HepG2 (cell line): ENCODE measurements around the gene HSF2BP. TPM values are rescaled to one million over a fixed set of nuclear protein-coding genes. Genes with fewer than 3 reads are reported as not detected.

ENCODE experiments used
- BRCA1 ChIP-seq: sonication (generic); formaldehyde crosslinking; IDR thresholded peaks from 2 replicates; pipeline ENCODE4 v1.4.0; 2020; ENCODE audit warnings: missing genetic modification reagents
- CEBPG ChIP-seq: IDR thresholded peaks from 2 replicates; pipeline ENCODE4 v1.6.1; 2016
- FOSL2 ChIP-seq: sonication (generic); formaldehyde crosslinking; IDR thresholded peaks from 2 replicates; pipeline ENCODE4 v1.4.0; 2020; ENCODE audit warnings: missing genetic modification reagents
- HNRNPUL1 ChIP-seq: fragments of 200-400 bp; formaldehyde crosslinking; IDR thresholded peaks from 2 replicates; pipeline ENCODE4 v1.6.1; 2017; ENCODE audit warnings: low read depth, mild to moderate bottlenecking, low read length, moderate library complexity
- HOXA3 ChIP-seq: sonication (generic); formaldehyde crosslinking; IDR thresholded peaks from 2 replicates; pipeline ENCODE4 v1.5.0; 2020; ENCODE audit warnings: missing genetic modification reagents
- JUNB ChIP-seq: sonication (generic); formaldehyde crosslinking; IDR thresholded peaks from 2 replicates; pipeline ENCODE4 v1.8.0; 2022; ENCODE audit warnings: missing genetic modification reagents, mild to moderate bottlenecking, borderline replicate concordance
- KDM1A ChIP-seq: IDR thresholded peaks from 2 replicates; pipeline ENCODE4 v1.6.1; 2016; ENCODE audit warnings: missing compliant biosample characterization
- LCORL ChIP-seq, 2 experiments: fragments of 450-650 bp in 1 of 2; sonication (generic) in 1 of 2; formaldehyde crosslinking in 1 of 2; IDR thresholded peaks; 2 replicates each; pipeline versions ENCODE4 v1.5.0 to v1.6.1; 2017 to 2020; ENCODE audit warnings: antibody characterized with exemption in 1 of 2, missing genetic modification reagents in 1 of 2
- NFKBIZ ChIP-seq: IDR thresholded peaks from 2 replicates; pipeline ENCODE4 v1.6.1; 2018; ENCODE audit warnings: missing genetic modification reagents, missing compliant biosample characterization
- PHB2 ChIP-seq: fragments of 450-650 bp; IDR thresholded peaks from 2 replicates; pipeline ENCODE4 v1.6.1; 2018; ENCODE audit not compliant: partially characterized antibody
- SAP130 ChIP-seq: IDR thresholded peaks from 2 replicates; pipeline ENCODE4 v1.6.1; 2016; ENCODE audit warnings: low read depth
- SMARCE1 ChIP-seq: fragments of 450-650 bp; IDR thresholded peaks from 2 replicates; pipeline ENCODE4 v1.6.1; 2017; ENCODE audit warnings: borderline replicate concordance
- ZBTB20 ChIP-seq: sonication (generic); formaldehyde crosslinking; IDR thresholded peaks from 2 replicates; pipeline ENCODE4 v1.8.1; 2023; ENCODE audit warnings: missing genetic modification reagents, low read depth, mild to moderate bottlenecking, borderline replicate concordance
- ZFX ChIP-seq: sonication (generic); formaldehyde crosslinking; IDR thresholded peaks from 2 replicates; pipeline ENCODE4 v1.4.0; 2020; ENCODE audit warnings: mild to moderate bottlenecking, low read depth, missing genetic modification reagents, moderate library complexity
- ZIK1 ChIP-seq: sonication (generic); formaldehyde crosslinking; IDR thresholded peaks from 2 replicates; pipeline ENCODE4 v1.5.0; 2020; ENCODE audit warnings: mild to moderate bottlenecking, low read depth, missing genetic modification reagents, borderline replicate concordance
- ZNF232 ChIP-seq: sonication (generic); formaldehyde crosslinking; IDR thresholded peaks from 2 replicates; pipeline ENCODE4 v1.4.0; 2020; ENCODE audit warnings: missing genetic modification reagents, borderline replicate concordance
- ZNF264 ChIP-seq: sonication (generic); formaldehyde crosslinking; IDR thresholded peaks from 2 replicates; pipeline ENCODE4 v1.4.0; 2020; ENCODE audit warnings: missing genetic modification reagents
- ZNF652 ChIP-seq: IDR thresholded peaks from 2 replicates; pipeline ENCODE4 v1.6.1; 2016; ENCODE audit warnings: low read depth, borderline replicate concordance
- ZNF75D ChIP-seq: sonication (generic); formaldehyde crosslinking; IDR thresholded peaks from 2 replicates; pipeline ENCODE4 v1.8.1; 2023; ENCODE audit warnings: missing genetic modification reagents, mild to moderate bottlenecking, borderline replicate concordance
- ZNF776 ChIP-seq: sonication (generic); formaldehyde crosslinking; IDR thresholded peaks from 2 replicates; pipeline ENCODE4 v1.4.0; 2020; ENCODE audit warnings: mild to moderate bottlenecking, missing genetic modification reagents
- ZNF816 ChIP-seq: sonication (generic); formaldehyde crosslinking; IDR thresholded peaks from 2 replicates; pipeline ENCODE4 v1.8.0; 2022; ENCODE audit warnings: missing genetic modification reagents, mild to moderate bottlenecking, borderline replicate concordance
- polyA plus RNA-seq, 8 experiments: library from polyadenylated mRNA; depleted of rRNA in 3 of 8; stranded (reverse) in 7 of 8; unstranded in 1 of 8; fragments of >200 nt; fragmentation: Illumina TruSeq in 4 of 8; extraction: Trizol in 4 of 8; gene quantifications; 2 replicates each; pipeline versions ENCODE4 v1.2.1 to v1.2.3, GENCODE V29; 2011 to 2016; ENCODE audit warnings: low read depth in 4 of 8, missing spikeins in 1 of 8, mixed read lengths in 1 of 8; ENCODE audit not compliant: insufficient read depth in 1 of 8
- total RNA-seq, 5 experiments: library from RNA; depleted of rRNA; stranded (reverse); fragments of >200 nt; fragmentation: Illumina TruSeq; extraction: Trizol; gene quantifications; 2 replicates each; pipeline ENCODE4 v1.2.3, GENCODE V29; 2016; ENCODE audit warnings: low read depth in 1 of 5
- TF ChIP-seq, protein P1 (sequence below): IDR thresholded peaks from 2 replicates; pipeline ENCODE4 v1.6.1; 2016; ENCODE audit warnings: missing compliant biosample characterization, missing genetic modification reagents, borderline replicate concordance
- TF ChIP-seq, protein P2 (sequence below): sonication (generic); formaldehyde crosslinking; IDR thresholded peaks from 2 replicates; pipeline ENCODE4 v1.4.0; 2020; ENCODE audit warnings: mild to moderate bottlenecking, missing genetic modification reagents, borderline replicate concordance
- TF ChIP-seq, protein P3 (sequence below): IDR thresholded peaks from 2 replicates; pipeline ENCODE4 v1.6.1; 2016
- TF ChIP-seq, protein P4 (sequence below): sonication (generic); formaldehyde crosslinking; conservative IDR thresholded peaks from 2 replicates; pipeline ENCODE4 v1.8.0; 2022; ENCODE audit warnings: low read depth, missing genetic modification reagents

HSF2BP gene
- total and polyA plus RNA-seq, 2 of the 13 experiments (the other 11 are each of a cell fraction or from before 2014, with no cell fraction given), result 0.67 to 2.2 TPM

DNA sequence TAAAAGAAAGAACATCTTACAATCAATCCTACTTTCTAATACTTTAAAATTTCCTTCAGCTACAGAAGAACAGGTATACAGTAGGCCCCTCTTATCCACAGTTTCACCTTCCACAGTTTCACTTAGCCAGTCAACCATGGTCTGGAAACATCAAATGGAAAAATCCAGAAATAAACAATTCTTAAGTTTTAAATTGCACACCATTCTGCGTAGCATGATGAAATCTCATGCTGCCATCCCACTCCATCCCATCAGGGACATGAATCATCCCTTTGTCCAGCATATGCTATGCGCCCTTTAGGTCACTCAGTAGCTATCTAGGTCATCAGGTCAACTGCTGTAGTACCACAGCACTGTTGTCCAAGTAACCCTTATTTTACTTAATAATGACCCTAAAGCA is 67.7 kb downstream of the HSF2BP start (continued):
- no peak for TF ChIP-seq PHB2
- TF ChIP-seq LCORL (IDR thresholded peaks at IDR 0.05), result no peak
- peak; percentile 60; the same call in 1 of the 2 replicates for TF ChIP-seq LCORL (CRISPR knock-in tag; IDR thresholded peaks at IDR 0.05)
- peak; percentile 66 for TF ChIP-seq HOXA3 (CRISPR knock-in tag)
- no peak for TF ChIP-seq ZNF75D (CRISPR knock-in tag)
- no peak for TF ChIP-seq SMARCE1
- no peak for TF ChIP-seq NFKBIZ
- no peak for TF ChIP-seq ZNF232 (CRISPR knock-in tag)
- TF ChIP-seq CEBPG (CRISPR knock-in tag), result peak; percentile 95
- TF ChIP-seq FOSL2 (CRISPR knock-in tag), result peak; percentile 98
- TF ChIP-seq, protein P1, sequence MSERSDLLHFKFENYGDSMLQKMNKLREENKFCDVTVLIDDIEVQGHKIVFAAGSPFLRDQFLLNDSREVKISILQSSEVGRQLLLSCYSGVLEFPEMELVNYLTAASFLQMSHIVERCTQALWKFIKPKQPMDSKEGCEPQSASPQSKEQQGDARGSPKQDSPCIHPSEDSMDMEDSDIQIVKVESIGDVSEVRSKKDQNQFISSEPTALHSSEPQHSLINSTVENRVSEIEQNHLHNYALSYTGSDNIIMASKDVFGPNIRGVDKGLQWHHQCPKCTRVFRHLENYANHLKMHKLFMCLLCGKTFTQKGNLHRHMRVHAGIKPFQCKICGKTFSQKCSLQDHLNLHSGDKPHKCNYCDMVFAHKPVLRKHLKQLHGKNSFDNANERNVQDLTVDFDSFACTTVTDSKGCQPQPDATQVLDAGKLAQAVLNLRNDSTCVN, result peak; percentile 46; the same call in 1 of the 2 replicates
- TF ChIP-seq HNRNPUL1, result no peak
- peak; percentile 60; the same call in 1 of the 2 replicates for TF ChIP-seq ZNF652
- TF ChIP-seq, protein P2, sequence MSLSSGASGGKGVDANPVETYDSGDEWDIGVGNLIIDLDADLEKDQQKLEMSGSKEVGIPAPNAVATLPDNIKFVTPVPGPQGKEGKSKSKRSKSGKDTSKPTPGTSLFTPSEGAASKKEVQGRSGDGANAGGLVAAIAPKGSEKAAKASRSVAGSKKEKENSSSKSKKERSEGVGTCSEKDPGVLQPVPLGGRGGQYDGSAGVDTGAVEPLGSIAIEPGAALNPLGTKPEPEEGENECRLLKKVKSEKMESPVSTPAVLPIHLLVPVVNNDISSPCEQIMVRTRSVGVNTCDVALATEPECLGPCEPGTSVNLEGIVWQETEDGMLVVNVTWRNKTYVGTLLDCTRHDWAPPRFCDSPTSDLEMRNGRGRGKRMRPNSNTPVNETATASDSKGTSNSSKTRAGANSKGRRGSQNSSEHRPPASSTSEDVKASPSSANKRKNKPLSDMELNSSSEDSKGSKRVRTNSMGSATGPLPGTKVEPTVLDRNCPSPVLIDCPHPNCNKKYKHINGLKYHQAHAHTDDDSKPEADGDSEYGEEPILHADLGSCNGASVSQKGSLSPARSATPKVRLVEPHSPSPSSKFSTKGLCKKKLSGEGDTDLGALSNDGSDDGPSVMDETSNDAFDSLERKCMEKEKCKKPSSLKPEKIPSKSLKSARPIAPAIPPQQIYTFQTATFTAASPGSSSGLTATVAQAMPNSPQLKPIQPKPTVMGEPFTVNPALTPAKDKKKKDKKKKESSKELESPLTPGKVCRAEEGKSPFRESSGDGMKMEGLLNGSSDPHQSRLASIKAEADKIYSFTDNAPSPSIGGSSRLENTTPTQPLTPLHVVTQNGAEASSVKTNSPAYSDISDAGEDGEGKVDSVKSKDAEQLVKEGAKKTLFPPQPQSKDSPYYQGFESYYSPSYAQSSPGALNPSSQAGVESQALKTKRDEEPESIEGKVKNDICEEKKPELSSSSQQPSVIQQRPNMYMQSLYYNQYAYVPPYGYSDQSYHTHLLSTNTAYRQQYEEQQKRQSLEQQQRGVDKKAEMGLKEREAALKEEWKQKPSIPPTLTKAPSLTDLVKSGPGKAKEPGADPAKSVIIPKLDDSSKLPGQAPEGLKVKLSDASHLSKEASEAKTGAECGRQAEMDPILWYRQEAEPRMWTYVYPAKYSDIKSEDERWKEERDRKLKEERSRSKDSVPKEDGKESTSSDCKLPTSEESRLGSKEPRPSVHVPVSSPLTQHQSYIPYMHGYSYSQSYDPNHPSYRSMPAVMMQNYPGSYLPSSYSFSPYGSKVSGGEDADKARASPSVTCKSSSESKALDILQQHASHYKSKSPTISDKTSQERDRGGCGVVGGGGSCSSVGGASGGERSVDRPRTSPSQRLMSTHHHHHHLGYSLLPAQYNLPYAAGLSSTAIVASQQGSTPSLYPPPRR (CRISPR knock-in tag), result peak; percentile 80
- no peak for TF ChIP-seq ZFX (CRISPR knock-in tag)
- no peak for TF ChIP-seq BRCA1
- no peak for TF ChIP-seq ZNF264 (CRISPR knock-in tag)
- peak; percentile 77 for TF ChIP-seq SAP130 (CRISPR knock-in tag)
- TF ChIP-seq, protein P3, sequence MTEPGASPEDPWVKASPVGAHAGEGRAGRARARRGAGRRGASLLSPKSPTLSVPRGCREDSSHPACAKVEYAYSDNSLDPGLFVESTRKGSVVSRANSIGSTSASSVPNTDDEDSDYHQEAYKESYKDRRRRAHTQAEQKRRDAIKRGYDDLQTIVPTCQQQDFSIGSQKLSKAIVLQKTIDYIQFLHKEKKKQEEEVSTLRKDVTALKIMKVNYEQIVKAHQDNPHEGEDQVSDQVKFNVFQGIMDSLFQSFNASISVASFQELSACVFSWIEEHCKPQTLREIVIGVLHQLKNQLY (CRISPR knock-in tag), result peak; percentile 37; the same call in 1 of the 2 replicates
- no peak for TF ChIP-seq ZNF816
- peak; percentile 82 for TF ChIP-seq KDM1A (CRISPR knock-in tag)
- TF ChIP-seq, protein P4, sequence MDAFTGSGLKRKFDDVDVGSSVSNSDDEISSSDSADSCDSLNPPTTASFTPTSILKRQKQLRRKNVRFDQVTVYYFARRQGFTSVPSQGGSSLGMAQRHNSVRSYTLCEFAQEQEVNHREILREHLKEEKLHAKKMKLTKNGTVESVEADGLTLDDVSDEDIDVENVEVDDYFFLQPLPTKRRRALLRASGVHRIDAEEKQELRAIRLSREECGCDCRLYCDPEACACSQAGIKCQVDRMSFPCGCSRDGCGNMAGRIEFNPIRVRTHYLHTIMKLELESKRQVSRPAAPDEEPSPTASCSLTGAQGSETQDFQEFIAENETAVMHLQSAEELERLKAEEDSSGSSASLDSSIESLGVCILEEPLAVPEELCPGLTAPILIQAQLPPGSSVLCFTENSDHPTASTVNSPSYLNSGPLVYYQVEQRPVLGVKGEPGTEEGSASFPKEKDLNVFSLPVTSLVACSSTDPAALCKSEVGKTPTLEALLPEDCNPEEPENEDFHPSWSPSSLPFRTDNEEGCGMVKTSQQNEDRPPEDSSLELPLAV (CRISPR knock-in tag), result no peak
- peak; percentile 65; the same call in 1 of the 2 replicates for TF ChIP-seq ZBTB20 (CRISPR knock-in tag)
- TF ChIP-seq JUNB (CRISPR knock-in tag), result no peak
- TF ChIP-seq ZIK1 (CRISPR knock-in tag), result no peak
- TF ChIP-seq ZNF776, result no peak
